Neural cell (in vitro differentiated cells): ENCODE measurements around the gene YWHAQ. TPM values are rescaled to one million over a fixed set of nuclear protein-coding genes. Genes with fewer than 3 reads are reported as not detected.

Experiments used
- H2AFZ ChIP-seq: fragments of 200-600, 300-800 bp; sonication (generic), shearing (Covaris generic); 2 replicates; pipeline ENCODE4 v1.6.0; 2014; ENCODE audit warnings: low read depth, mild to moderate bottlenecking, antibody characterized with exemption, low read length, moderate library complexity
- H3F3A ChIP-seq: fragments of 200-600 bp; shearing (Covaris generic); 2 replicates; pipeline ENCODE4 v1.6.1; 2016; ENCODE audit warnings: mild to moderate bottlenecking, moderate library complexity, mixed read lengths, antibody characterized with exemption, low read length; ENCODE audit not compliant: insufficient read depth, poor library complexity, severe bottlenecking
- H3K27ac ChIP-seq: fragments of 200-600, 300-800 bp; sonication (generic), shearing (Covaris generic); 2 replicates; pipeline ENCODE4 v1.5.1; 2014; ENCODE audit warnings: mild to moderate bottlenecking, low read length, moderate library complexity
- H3K27me3 ChIP-seq: fragments of 300-800, 200-600 bp; sonication (generic), shearing (Covaris generic); 2 replicates; pipeline ENCODE4 v1.6.0; 2014; ENCODE audit warnings: mild to moderate bottlenecking, low read depth, low read length, moderate library complexity; ENCODE audit not compliant: insufficient read depth
- H3K36me3 ChIP-seq: fragments of 300-800, 200-600 bp; sonication (generic), shearing (Covaris generic); 2 replicates; pipeline ENCODE4 v1.5.1; 2014; ENCODE audit warnings: mild to moderate bottlenecking, antibody characterized with exemption, low read length, moderate library complexity; ENCODE audit not compliant: insufficient read depth
- H3K4me2 ChIP-seq: fragments of 300-800, 200-600 bp; sonication (generic), shearing (Covaris generic); 2 replicates; pipeline ENCODE4 v1.6.0; 2014; ENCODE audit warnings: mild to moderate bottlenecking, low read length
- H3K4me3 ChIP-seq: fragments of 300-800, 200-600 bp; sonication (generic), shearing (Covaris generic); 2 replicates; pipeline ENCODE4 v1.5.1; 2014; ENCODE audit warnings: mild to moderate bottlenecking, low read length, moderate library complexity
- H3K79me2 ChIP-seq: fragments of 200-600 bp; shearing (Covaris generic); replicated peaks from 2 replicates; pipeline ENCODE4 v1.6.0; 2014; ENCODE audit warnings: mild to moderate bottlenecking, low read length, moderate library complexity; ENCODE audit not compliant: insufficient read depth
- H3K9ac ChIP-seq: fragments of 300-800, 200-600 bp; sonication (generic), shearing (Covaris generic); 2 replicates; pipeline ENCODE4 v1.6.1; 2016; ENCODE audit warnings: mild to moderate bottlenecking, low read length, mixed read lengths
- H3K9me2 ChIP-seq: fragments of 200-600 bp; shearing (Covaris generic); 2 replicates; pipeline ENCODE4 v1.6.1; 2016; ENCODE audit warnings: mild to moderate bottlenecking, low read length, mixed read lengths; ENCODE audit not compliant: insufficient read depth
- H3K9me3 ChIP-seq: fragments of 200-600, 300-800 bp; sonication (generic), shearing (Covaris generic); 2 replicates; pipeline ENCODE4 v1.6.1; 2016; ENCODE audit warnings: mild to moderate bottlenecking, mixed run types, low read length, moderate library complexity, mixed read lengths
- H4K20me1 ChIP-seq: fragments of 200-600 bp; shearing (Covaris generic); 2 replicates; pipeline ENCODE4 v1.6.1; 2016; ENCODE audit warnings: mild to moderate bottlenecking, mixed run types; ENCODE audit not compliant: insufficient read depth
- EP300 ChIP-seq: fragments of 450-650 bp; conservative IDR thresholded peaks from 2 replicates; pipeline ENCODE4 v1.6.1; 2014; ENCODE audit warnings: antibody characterized with exemption, mild to moderate bottlenecking, moderate library complexity; ENCODE audit not compliant: poor library complexity, severe bottlenecking
- EZH2 ChIP-seq: fragments of 200-600, 300-800 bp; shearing (Covaris generic), sonication (generic); IDR thresholded peaks from 2 replicates; pipeline ENCODE4 v1.6.1; 2014; ENCODE audit warnings: antibody characterized with exemption, low read length, borderline replicate concordance, mild to moderate bottlenecking; ENCODE audit not compliant: insufficient read depth, poor library complexity, severe bottlenecking
- MXI1 ChIP-seq: fragments of 450-650 bp; conservative IDR thresholded peaks from 2 replicates; pipeline ENCODE4 v1.6.1; 2014; ENCODE audit warnings: antibody characterized with exemption, mild to moderate bottlenecking; ENCODE audit not compliant: poor library complexity, severe bottlenecking
- POLR2AphosphoS5 ChIP-seq: IDR thresholded peaks from 2 replicates; pipeline ENCODE4 v1.6.1; 2012
- RAD21 ChIP-seq: fragments of 450-650 bp; conservative IDR thresholded peaks from 2 replicates; pipeline ENCODE4 v1.6.1; 2014; ENCODE audit warnings: antibody characterized with exemption, mild to moderate bottlenecking, moderate library complexity
- SMC3 ChIP-seq: fragments of 450-650 bp; conservative IDR thresholded peaks from 2 replicates; pipeline ENCODE4 v1.6.1; 2014; ENCODE audit warnings: antibody characterized with exemption, mild to moderate bottlenecking, moderate library complexity; ENCODE audit not compliant: poor library complexity
- TAF1 ChIP-seq: IDR thresholded peaks from 2 replicates; pipeline ENCODE4 v1.6.1; 2012; ENCODE audit warnings: low read depth
- polyA plus RNA-seq: library from polyadenylated mRNA; depleted of rRNA; stranded (reverse); fragments of >200 nt; gene quantifications from 2 replicates; pipeline ENCODE4 v1.2.3, GENCODE V29; 2014
- TF ChIP-seq, protein P1 (sequence below): IDR thresholded peaks from 2 replicates; pipeline ENCODE4 v1.6.1; 2012; ENCODE audit warnings: borderline replicate concordance
- TF ChIP-seq, protein P2 (sequence below): fragments of 450-650 bp; IDR thresholded peaks from 2 replicates; pipeline ENCODE4 v1.5.1; 2014; ENCODE audit warnings: antibody characterized with exemption, mild to moderate bottlenecking, moderate library complexity; ENCODE audit not compliant: poor library complexity, severe bottlenecking

The YWHAQ gene
- polyA plus RNA-seq, 1 donor from 2014 or later, result 1,446 TPM

DNA sequence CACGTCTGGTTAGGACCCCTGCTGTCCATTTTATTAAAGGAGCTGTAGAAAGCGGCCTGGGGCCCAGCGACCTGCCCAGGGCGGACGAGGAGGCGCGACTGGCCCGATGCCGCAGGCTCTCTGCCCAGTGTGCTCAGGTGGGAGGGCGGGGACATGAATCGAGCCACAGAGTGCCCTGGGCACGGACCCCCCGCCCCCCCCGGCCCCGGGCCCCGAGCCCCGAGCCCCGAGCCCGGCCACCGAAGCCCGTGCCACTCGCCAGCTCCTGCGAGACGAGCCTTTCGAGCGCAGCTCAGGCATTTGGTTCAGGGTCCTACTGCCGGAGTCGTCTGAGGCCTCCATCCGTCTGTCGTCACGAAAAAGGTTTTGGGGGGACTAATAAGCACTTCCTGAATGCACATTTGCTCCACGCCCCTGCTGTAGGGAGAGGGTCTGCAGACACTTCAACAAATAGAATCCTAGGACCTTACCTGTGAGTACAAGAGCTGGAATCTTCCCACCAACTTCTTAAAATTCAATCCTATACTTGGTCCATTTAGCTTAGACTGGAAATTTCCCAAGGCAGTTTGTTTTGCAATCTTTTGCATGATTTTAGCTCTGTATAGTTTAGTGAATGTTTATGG lies 74.6 kb downstream of the YWHAQ start:
- H3K9me2 ChIP-seq, result no peaks in the 10 kb centered on the region
- peaks cover 45% of the 10 kb centered on the region for H3K79me2 ChIP-seq
- H3K36me3 ChIP-seq, result no peaks in the 10 kb centered on the region
- no peaks in the 10 kb centered on the region for H3K9me3 ChIP-seq
- H3F3A ChIP-seq, result no peaks in the 10 kb centered on the region
- peak overlapping the region; percentile 94 for H3K27ac ChIP-seq
- no peaks in the 10 kb centered on the region for H3K27me3 ChIP-seq
- H3K4me3 ChIP-seq, result peak overlapping the region; percentile 97
- peak overlapping the region; percentile 99 for H3K4me2 ChIP-seq
- peak overlapping the region; percentile 74 for H2AFZ ChIP-seq
- no peak for TF ChIP-seq MXI1
- no peak for TF ChIP-seq RAD21
- no peak for TF ChIP-seq TAF1
- no peak for TF ChIP-seq EP300
- TF ChIP-seq, protein P1, sequence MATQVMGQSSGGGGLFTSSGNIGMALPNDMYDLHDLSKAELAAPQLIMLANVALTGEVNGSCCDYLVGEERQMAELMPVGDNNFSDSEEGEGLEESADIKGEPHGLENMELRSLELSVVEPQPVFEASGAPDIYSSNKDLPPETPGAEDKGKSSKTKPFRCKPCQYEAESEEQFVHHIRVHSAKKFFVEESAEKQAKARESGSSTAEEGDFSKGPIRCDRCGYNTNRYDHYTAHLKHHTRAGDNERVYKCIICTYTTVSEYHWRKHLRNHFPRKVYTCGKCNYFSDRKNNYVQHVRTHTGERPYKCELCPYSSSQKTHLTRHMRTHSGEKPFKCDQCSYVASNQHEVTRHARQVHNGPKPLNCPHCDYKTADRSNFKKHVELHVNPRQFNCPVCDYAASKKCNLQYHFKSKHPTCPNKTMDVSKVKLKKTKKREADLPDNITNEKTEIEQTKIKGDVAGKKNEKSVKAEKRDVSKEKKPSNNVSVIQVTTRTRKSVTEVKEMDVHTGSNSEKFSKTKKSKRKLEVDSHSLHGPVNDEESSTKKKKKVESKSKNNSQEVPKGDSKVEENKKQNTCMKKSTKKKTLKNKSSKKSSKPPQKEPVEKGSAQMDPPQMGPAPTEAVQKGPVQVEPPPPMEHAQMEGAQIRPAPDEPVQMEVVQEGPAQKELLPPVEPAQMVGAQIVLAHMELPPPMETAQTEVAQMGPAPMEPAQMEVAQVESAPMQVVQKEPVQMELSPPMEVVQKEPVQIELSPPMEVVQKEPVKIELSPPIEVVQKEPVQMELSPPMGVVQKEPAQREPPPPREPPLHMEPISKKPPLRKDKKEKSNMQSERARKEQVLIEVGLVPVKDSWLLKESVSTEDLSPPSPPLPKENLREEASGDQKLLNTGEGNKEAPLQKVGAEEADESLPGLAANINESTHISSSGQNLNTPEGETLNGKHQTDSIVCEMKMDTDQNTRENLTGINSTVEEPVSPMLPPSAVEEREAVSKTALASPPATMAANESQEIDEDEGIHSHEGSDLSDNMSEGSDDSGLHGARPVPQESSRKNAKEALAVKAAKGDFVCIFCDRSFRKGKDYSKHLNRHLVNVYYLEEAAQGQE, result peak; percentile 46
- no peak for TF ChIP-seq EZH2
- no peak for TF ChIP-seq POLR2AphosphoS5
- H3K9ac ChIP-seq, result peak overlapping the region; percentile 98
- no peaks in the 10 kb centered on the region for H4K20me1 ChIP-seq

DNA sequence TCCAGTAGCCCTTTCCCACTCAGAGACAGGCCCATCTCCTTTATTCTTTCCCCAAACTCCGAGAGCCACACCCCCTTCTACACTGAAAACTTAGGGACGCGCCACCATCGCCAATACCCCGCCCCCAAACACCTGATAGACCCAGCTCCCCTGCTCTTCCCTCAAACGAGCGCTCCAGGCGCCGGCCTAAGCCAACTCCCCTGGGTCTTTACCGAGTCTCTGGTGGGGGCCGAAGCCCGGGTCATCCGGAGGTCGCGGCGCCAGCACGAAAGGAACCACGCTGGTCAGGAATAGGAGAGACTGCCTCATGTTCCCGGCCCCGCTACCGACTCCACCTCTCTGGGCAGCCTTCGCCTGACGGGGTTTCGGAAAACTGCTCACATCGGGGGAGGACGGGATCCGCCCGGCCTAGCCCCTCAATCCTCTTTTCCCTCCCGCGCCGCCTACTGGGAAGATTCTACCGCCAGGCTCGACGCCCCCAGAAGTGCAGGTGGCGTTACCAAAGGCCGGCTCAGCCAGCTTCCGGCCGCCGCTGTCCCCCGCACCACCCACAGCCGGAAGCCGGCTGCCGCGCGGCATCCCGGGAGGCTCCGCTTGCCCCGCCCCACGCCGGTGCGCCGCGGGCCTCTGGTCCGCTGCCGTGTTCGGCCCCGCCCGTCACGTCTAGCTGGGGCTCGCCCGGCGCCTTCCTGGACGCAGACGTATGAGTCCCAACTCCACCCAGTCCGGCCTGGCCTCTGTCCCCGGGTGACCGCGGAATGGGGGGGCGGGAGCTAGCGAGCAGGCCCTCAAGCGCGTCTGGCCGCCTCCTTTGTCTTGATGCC lies 75.3 kb downstream of the YWHAQ start, which contains the start of gene ADAM17:
Gene ADAM17, minus strand, starts transcription at position 534 of the 824 bp plus-strand sequence. Its CDS starts 225 bp downstream, at position 309.
- peak within 1 kb of the TSS; percentile 99 for H3K4me2 ChIP-seq
- peak within 1 kb of the TSS; percentile 98 for H3K9ac ChIP-seq
- H3F3A ChIP-seq, result no peaks in the 10 kb centered on the region
- H3K9me2 ChIP-seq, result no peaks in the 10 kb centered on the region
- peak within 1 kb of the TSS; percentile 94 for H3K27ac ChIP-seq
- H3K9me3 ChIP-seq, result no peaks in the 10 kb centered on the region
- peaks cover 51% of the 10 kb centered on the region for H3K79me2 ChIP-seq
- peak within 1 kb of the TSS; percentile 97 for H3K4me3 ChIP-seq
- H2AFZ ChIP-seq, result peak within 1 kb of the TSS; percentile 94
- no peaks in the 10 kb centered on the region for H3K36me3 ChIP-seq
- no peaks in the 10 kb centered on the region for H3K27me3 ChIP-seq
- H4K20me1 ChIP-seq, result no peaks in the 10 kb centered on the region
- TF ChIP-seq, protein P1, result peak; percentile 83
- TF ChIP-seq, protein P2, sequence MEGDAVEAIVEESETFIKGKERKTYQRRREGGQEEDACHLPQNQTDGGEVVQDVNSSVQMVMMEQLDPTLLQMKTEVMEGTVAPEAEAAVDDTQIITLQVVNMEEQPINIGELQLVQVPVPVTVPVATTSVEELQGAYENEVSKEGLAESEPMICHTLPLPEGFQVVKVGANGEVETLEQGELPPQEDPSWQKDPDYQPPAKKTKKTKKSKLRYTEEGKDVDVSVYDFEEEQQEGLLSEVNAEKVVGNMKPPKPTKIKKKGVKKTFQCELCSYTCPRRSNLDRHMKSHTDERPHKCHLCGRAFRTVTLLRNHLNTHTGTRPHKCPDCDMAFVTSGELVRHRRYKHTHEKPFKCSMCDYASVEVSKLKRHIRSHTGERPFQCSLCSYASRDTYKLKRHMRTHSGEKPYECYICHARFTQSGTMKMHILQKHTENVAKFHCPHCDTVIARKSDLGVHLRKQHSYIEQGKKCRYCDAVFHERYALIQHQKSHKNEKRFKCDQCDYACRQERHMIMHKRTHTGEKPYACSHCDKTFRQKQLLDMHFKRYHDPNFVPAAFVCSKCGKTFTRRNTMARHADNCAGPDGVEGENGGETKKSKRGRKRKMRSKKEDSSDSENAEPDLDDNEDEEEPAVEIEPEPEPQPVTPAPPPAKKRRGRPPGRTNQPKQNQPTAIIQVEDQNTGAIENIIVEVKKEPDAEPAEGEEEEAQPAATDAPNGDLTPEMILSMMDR, result peak; percentile 70
- peak; percentile 84 for TF ChIP-seq MXI1
- peak; percentile 68 for TF ChIP-seq SMC3
- no peak for TF ChIP-seq EZH2
- TF ChIP-seq EP300, result peak; percentile 47
- peak; percentile 93 for TF ChIP-seq POLR2AphosphoS5
- peak; percentile 56 for TF ChIP-seq TAF1
- TF ChIP-seq RAD21, result peak; percentile 56
